Mesodermal cell (in vitro differentiated cells): ENCODE results near the gene SOWAHC.
"Not testable (repeated sequence)": the region's sequence is repeated elsewhere in the genome, so short reads cannot be mapped to it uniquely, and the experiment has no call there.

ENCODE experiments used
- H3K27ac ChIP-seq: 2 replicates; pipeline ENCODE4 v1.7.0; 2013; ENCODE audit warnings: mild to moderate bottlenecking, low read depth, low read length, moderate library complexity; ENCODE audit not compliant: severe bottlenecking
- H3K36me3 ChIP-seq: 2 replicates; pipeline ENCODE4 v1.7.1; 2013; ENCODE audit warnings: mild to moderate bottlenecking, low read length, moderate library complexity; ENCODE audit not compliant: control insufficient read depth, insufficient read depth
- H3K4me1 ChIP-seq: one replicate; pipeline ENCODE4 v1.7.1; 2013; ENCODE audit warnings: mild to moderate bottlenecking, low read length; ENCODE audit not compliant: insufficient read depth, control insufficient read depth, poor library complexity, severe bottlenecking
- H3K4me3 ChIP-seq: 2 replicates; pipeline ENCODE4 v1.7.0; 2013; ENCODE audit warnings: low read length, control low read depth, mild to moderate bottlenecking; ENCODE audit not compliant: insufficient read depth, poor library complexity, severe bottlenecking; ENCODE audit errors: extremely low read depth
- H3K9me3 ChIP-seq: 2 replicates; pipeline ENCODE4 v1.7.1; 2013; ENCODE audit warnings: mild to moderate bottlenecking, low read length, moderate library complexity; ENCODE audit not compliant: control insufficient read depth
- WGBS, 2 experiments: methylation state at CpG; one replicate each; pipeline ENCODE4 v1.1.5; 2013; ENCODE audit warnings: missing lambda C conversion rate in 2 of 2; ENCODE audit not compliant: insufficient coverage in 2 of 2; 5-methylcytosine and 5-hydroxymethylcytosine counted together

Gene SOWAHC

DNA sequence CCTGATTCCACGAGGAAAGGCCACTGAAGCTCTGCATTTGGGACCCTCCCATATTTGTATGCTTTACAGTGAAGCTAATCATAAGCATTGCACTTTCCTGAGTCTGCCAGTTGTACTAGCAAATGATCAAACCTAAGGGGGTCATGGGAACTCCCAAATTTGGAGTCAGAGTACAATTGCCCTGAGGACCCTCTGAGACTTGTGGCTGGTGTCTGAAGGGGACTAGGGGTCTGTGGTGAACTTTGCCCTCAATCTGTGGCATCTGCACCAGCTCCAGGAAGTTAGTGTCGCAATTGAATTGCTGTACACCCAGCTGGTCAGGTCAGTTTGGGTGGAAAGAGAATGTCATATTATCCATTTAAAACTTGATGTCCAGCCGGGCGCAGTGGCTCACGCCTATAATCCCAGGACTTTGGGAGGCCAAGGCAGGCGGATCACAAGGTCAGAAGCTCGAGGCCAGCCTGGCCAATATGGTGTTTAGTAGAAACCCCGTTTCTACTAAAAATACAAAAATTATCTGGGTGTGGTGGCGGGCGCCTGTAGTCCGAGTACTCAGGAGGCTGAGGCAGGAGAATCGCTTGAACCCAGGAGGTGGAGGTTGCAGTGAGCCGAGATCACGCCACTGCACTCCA lies 18.1 kb downstream of the SOWAHC start:
- Histone ChIP-seq H3K27ac (no peak overlapping the region), H3K36me3 (no peaks in the 10 kb centered on the region), H3K9me3 (no peaks in the 10 kb centered on the region), H3K4me1 (no peaks in the 10 kb centered on the region), H3K4me3 (no peak overlapping the region)
- 84 to 95% methylated on average over 6 to 11 of the region's 14 CpGs for WGBS, 2 experiments

DNA sequence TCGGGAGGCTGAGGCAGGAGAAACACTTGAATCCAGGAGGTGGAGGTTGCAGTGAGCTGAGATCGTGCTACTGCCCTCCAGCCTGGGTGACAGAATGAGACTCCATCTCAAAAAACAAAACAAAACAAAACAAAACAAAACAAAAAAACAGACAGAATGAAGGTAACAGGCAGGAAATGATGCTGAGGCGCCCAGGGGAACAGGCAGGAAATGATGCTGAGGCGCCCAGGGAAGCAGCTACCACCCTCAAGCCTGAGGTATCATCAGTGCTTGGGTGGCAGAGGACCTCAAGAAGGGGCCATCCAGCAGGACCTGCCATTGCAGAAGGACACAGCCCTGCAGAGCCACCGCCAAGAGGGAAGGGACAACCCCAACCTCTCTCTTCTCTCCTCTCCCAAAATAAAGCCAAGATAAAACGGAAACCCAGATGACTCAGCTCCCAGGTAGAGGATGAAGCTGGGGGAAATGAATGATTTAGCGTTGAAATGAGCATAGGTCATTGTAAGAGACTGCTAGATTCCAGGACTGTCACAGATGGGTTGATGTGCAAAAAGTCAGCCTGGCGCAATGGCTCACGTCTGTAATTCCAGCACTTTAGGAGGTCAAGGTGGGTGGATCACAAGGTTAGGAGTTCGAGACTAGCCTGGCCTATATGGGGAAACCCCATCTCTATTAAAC lies 19.3 kb downstream of the SOWAHC start:
- H3K36me3 ChIP-seq, result no peaks in the 10 kb centered on the region
- 88 to 100% methylated on average over 4 to 6 of the region's 10 CpGs for WGBS, 2 experiments
- H3K9me3 ChIP-seq, result no peaks in the 10 kb centered on the region
- H3K4me3 ChIP-seq, result no peak overlapping the region
- H3K27ac ChIP-seq, result no peak overlapping the region
- H3K4me1 ChIP-seq, result no peaks in the 10 kb centered on the region

DNA sequence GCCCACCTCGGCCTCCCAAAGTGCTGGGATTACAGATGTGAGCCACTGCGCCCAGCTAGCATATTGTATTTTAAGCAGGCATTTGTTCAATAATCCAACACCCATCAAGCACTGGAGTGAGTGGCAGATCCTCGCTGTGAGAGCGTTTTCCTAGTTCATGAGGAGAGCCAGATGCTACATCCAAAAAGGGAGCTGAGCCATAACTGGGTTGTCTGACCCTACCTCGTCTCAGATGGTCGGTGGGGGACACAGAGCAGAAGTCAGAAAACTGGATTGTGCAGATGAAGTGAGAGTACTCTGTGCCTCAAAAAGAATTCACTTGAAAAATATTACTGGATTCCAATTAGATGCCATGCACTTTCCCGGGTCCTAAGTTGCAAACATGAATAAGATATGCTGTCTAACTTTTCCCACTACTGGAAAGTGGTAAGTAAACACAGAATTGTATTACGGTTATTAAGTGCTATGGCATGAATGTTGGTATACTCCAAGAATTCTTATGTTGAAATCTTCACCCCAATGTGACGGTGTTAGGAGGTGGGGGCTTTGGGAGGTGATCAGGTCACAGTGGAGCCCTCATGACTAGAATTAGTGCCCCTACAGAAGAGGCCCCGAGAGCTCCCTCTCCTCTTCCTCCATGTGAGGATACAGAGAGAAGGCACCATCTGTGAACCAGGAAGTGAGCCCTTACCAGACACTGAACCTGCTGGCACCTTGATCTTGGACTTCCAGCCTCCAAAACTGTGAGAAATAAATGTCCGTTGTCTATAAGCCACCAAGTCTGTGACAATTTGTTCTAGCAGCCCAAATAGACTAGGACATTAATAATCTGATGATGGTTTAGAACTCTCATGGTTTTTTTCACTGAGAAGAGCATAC lies 21.5 kb downstream of the SOWAHC start:
- Histone ChIP-seq H3K9me3 (no peaks in the 10 kb centered on the region), H3K27ac (no peak overlapping the region), H3K4me1 (no peaks in the 10 kb centered on the region), H3K4me3 (no peak overlapping the region), H3K36me3 (no peaks in the 10 kb centered on the region)
- 93 to 98% methylated on average over 7 to 8 of the region's 11 CpGs for WGBS, 2 experiments

DNA sequence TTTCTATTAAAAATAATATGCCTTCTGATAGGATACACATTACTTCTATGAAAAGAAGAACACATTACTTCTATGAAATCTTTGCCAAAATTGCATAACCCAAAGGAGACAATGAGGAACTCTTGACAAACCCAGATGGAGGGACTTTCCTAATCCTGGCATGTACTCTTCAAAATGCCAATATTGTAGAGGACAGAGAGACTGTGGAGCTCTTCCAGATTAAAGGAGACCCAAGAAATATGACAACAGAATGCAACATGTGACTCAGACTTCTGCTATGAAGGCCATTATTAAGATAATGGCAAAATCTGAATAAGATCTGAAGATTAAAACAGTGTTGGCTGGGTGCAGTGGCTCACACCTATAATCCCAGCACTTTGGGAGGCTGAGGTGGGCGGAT lies 22.2 kb downstream of the SOWAHC start:
- H3K36me3 ChIP-seq, result no peaks in the 10 kb centered on the region
- 100% methylated on average over 1 of the region's 1 CpG; no CpG with 5 or more reads in 1 of the 2 experiments for WGBS, 2 experiments

DNA sequence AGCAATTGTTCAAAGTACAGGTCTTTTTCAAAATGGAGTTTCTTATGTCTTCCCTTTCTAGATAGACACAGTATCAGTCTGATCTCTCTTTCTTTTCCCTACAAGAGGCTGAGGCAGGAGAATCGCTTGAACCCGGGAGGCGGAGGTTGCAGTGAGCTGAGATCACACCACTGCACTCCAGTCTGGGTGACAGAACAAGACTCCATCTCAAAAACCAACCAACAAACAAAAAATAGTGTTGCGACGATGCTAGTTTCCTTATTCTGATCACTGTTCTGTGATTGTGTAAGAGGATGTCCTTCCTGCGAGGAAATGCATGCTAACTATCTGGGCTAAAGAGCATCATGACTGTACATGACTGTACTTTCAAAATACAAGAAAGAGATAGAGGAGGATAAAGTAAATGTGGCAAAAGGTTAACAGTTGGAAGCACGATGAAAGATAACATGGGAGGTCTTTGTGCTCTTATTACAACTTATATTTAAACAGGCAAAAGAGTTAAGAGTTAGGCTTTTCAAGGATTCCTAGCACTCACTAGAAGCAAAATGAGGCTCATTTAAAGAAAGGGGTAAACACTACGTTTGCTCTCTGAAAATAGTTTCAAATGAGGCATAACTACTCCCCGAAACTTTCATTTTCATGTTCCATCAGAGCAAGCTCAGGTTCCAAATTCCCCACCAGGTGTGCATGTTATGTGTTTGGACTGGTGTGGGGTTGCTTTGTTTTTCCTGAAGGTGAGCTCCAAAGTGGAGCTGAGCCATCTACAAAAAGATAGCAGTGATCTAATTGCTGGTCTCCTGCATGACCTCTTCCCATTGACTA lies 23.8 kb downstream of the SOWAHC start:
- no peaks in the 10 kb centered on the region for H3K36me3 ChIP-seq
- 95 to 96% methylated on average over 3 to 5 of the region's 9 CpGs for WGBS, 2 experiments
- no peak overlapping the region for H3K4me3 ChIP-seq
- no peaks in the 10 kb centered on the region for H3K9me3 ChIP-seq
- H3K4me1 ChIP-seq, result no peaks in the 10 kb centered on the region
- H3K27ac ChIP-seq, result no peak overlapping the region

More for the DNA sequence above, 22.2 kb downstream of the SOWAHC start:
- no peak overlapping the region for H3K4me3 ChIP-seq
- H3K4me1 ChIP-seq, result no peaks in the 10 kb centered on the region
- H3K27ac ChIP-seq, result no peak overlapping the region
- H3K9me3 ChIP-seq, result no peaks in the 10 kb centered on the region

DNA sequence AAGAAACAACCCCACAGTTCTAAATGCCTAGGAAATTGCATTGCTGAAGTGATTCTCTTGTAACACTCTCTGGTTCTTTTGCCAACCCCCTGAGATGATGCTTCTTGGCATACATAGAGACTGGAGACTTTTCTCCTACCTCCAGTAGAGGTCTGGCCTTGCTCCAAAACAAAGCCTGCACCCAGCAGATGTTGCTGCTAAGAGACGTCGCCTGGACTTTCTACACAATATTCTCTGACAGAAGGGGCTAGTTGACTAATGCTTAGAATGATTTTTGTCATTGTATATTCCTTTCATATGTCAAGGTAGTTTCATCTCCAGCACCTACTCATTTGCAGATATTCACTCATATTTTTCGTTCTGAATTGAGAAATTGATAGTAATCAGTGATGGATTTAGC lies 24.6 kb downstream of the SOWAHC start:
- no peaks in the 10 kb centered on the region for H3K36me3 ChIP-seq
- no CpG with 5 or more reads among the region's 3 CpGs for WGBS, 2 experiments
- H3K27ac ChIP-seq, result no peak overlapping the region
- H3K4me1 ChIP-seq, result no peaks in the 10 kb centered on the region
- H3K9me3 ChIP-seq, result no peaks in the 10 kb centered on the region
- no peak overlapping the region for H3K4me3 ChIP-seq

DNA sequence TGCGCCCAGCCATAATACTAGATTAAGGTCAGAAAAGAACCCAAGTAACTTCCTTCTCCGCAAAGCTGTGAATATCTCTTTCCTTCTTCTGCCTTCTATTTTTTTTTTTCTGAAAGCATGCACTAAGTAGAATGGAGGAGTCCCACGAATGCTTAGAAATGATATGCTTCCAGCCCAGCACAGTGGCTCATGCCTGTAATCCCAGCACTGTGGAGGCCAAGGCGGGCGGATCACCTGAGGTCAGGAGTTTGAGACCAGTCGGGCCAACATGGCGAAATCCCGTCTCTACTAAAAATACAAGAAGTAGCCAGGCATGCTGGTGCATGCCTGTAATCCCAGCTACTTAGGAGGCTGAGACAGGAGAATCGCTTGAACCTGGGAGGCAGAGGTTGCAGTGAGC lies 25.8 kb downstream of the SOWAHC start:
- not testable (repeated sequence) for H3K36me3 ChIP-seq, H3K27ac ChIP-seq, H3K4me1 ChIP-seq, H3K9me3 ChIP-seq, H3K4me3 ChIP-seq
- WGBS, 2 experiments, result 94 to 97% methylated on average over 8 to 9 of the region's 9 CpGs

DNA sequence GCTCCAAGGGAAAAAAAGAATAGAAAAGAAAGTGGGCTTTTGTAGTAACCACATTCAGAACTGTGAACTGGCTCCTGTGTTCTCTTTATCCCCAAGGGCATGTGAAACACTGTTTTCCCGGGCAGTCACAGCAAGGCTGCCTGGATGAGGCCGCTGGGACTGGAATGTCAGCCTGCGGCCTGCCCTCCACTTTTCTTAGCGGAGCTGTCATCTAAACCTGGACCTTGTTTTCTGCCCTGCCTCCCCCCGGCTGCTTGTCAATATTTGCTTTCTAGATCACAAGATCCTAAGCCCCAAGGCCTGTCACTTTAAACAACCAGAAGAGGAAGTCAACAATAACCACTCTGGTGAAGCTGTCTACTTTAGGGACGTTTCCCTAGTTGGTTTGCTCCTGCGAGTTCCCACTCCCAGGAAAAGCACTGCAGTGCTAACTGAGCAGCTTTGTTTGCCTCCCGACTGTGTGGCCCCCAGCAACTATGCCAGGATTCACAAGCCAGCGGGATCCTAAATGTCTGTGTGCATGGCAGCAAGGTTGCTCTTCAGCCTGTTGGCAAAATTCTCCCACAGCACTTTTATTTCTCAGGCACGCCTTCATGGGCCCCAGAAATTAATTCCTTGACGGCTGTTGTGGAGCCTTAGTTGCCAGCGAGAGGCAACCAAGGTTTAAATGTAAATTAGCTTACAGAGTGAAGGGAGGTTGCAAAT lies 30.6 kb downstream of the SOWAHC start:
- Histone ChIP-seq H3K27ac (peak overlapping the region; percentile 92), H3K36me3 (no peaks in the 10 kb centered on the region), H3K9me3 (no peaks in the 10 kb centered on the region), H3K4me1 (peaks cover 25% of the 10 kb centered on the region), H3K4me3 (no peak overlapping the region)
- WGBS, 2 experiments, result 22 to 24% methylated on average over 9 to 10 of the region's 12 CpGs

DNA sequence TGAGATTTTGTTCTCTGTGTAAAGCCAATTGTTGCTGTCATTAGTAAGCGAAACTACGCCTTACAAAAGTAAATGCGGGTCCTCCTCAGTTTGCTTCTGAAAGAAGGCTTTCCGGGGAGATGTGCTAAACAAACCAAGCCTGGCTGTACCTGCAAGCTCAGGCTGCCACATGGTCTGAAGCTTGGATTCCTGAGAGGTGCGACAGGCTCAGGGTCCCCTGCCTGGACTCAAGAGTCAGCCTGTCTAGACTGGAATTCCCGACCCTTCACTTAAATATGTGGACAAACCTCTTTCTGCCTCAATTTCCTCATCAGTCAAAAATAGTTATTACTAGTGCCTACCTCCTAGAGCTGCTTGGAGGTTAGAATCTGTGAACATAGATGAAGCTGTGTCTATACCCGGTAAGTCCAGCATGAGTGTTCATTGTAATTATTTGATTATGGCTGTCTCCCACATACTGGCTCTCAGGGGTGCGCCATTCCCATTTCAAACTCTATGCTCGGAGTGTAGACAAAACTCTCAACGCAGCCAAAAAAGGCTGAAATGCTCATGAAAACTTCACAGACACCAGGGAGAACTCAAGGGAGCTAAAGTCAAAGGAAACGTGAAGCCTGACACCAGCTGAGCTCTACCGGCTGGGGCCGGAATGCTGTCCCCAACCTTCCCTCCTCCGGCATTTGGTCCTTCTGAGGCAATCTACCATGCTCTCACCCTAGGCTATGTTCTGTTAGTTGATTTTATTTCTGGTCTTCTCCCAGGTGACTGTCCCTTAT lies 31.4 kb downstream of the SOWAHC start:
- Histone ChIP-seq H3K27ac (peak overlapping the region; percentile 92), H3K4me3 (no peak overlapping the region), H3K4me1 (peaks cover 25% of the 10 kb centered on the region), H3K36me3 (no peaks in the 10 kb centered on the region), H3K9me3 (no peaks in the 10 kb centered on the region)
- WGBS, 2 experiments, result 69 to 77% methylated on average over 11 of the region's 14 CpGs
